Measurements from ENCODE around the gene GSN.

GRCh38 chr9:121305269-121305994 lies 37.5 kb downstream of the GSN start:
- TF ChIP-seq CTCF (IDR thresholded peaks at IDR 0.05) (no peak), POLR2AphosphoS5 (IDR thresholded peaks at IDR 0.05) (peak; percentile 15), POLR2A (IDR thresholded peaks at IDR 0.05) (no peak)
